Nephron progenitor cell (in vitro differentiated cells): Measurements from ENCODE around the gene BICC1.

Source experiments
- DNase-seq: peaks from one replicate; pipeline ENCODE4 v3.0.0; 2021
- H3K27ac Mint-ChIP-seq: 2 replicates; pipeline ENCODE4 v1.8.0; 2021; ENCODE audit warnings: mild to moderate bottlenecking, moderate library complexity, mixed read lengths
- H3K27me3 Mint-ChIP-seq: 2 replicates; pipeline ENCODE4 v1.8.0; 2021; ENCODE audit warnings: mild to moderate bottlenecking, low read depth, mixed read lengths; ENCODE audit not compliant: poor library complexity
- H3K36me3 Mint-ChIP-seq: 2 replicates; pipeline ENCODE4 v1.8.0; 2021; ENCODE audit warnings: low read depth, mixed read lengths
- H3K4me1 Mint-ChIP-seq: 2 replicates; pipeline ENCODE4 v1.8.0; 2021; ENCODE audit warnings: mixed read lengths
- H3K4me3 Mint-ChIP-seq: 2 replicates; pipeline ENCODE4 v1.8.0; 2021; ENCODE audit warnings: mild to moderate bottlenecking, moderate library complexity, mixed read lengths
- H3K9me3 Mint-ChIP-seq: 2 replicates; pipeline ENCODE4 v1.8.0; 2021; ENCODE audit warnings: mild to moderate bottlenecking, moderate library complexity, mixed read lengths
- TF ChIP-seq, protein P1 (sequence below): fragments of 200-600 bp; sonication (generic); IDR thresholded peaks from 2 replicates; pipeline ENCODE4 v1.5.0; 2021; ENCODE audit warnings: antibody characterized with exemption

Gene BICC1

DNA sequence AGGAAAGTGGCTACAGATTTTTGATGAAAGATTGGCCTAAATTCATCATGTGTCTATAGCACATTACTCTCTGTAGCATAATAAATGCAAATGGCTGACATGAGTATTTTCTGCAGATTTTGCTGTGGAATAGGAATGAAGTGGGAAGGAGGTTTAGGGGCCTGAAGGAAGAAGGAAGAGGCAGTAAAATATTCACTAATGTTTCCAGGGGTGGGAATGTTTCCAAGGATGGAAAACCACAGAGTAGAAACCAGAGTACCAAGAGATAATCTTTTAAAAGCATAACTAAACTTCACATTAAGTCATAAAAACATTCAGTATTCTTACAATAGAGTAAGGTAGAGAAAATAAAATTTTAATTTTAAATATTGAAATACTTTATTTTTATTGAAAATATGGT, 267.8 kb downstream of the BICC1 start:
- H3K9me3 Mint-ChIP-seq: no peaks in the 10 kb centered on the region
- H3K36me3 Mint-ChIP-seq: no peaks in the 10 kb centered on the region
- peaks cover 35% of the 10 kb centered on the region for H3K4me1 Mint-ChIP-seq
- no peak for DNase-seq
- no peak overlapping the region for H3K4me3 Mint-ChIP-seq
- TF ChIP-seq, protein P1, sequence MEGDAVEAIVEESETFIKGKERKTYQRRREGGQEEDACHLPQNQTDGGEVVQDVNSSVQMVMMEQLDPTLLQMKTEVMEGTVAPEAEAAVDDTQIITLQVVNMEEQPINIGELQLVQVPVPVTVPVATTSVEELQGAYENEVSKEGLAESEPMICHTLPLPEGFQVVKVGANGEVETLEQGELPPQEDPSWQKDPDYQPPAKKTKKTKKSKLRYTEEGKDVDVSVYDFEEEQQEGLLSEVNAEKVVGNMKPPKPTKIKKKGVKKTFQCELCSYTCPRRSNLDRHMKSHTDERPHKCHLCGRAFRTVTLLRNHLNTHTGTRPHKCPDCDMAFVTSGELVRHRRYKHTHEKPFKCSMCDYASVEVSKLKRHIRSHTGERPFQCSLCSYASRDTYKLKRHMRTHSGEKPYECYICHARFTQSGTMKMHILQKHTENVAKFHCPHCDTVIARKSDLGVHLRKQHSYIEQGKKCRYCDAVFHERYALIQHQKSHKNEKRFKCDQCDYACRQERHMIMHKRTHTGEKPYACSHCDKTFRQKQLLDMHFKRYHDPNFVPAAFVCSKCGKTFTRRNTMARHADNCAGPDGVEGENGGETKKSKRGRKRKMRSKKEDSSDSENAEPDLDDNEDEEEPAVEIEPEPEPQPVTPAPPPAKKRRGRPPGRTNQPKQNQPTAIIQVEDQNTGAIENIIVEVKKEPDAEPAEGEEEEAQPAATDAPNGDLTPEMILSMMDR: no peak
- no peak overlapping the region for H3K27ac Mint-ChIP-seq
- peaks cover 6% of the 10 kb centered on the region for H3K27me3 Mint-ChIP-seq

DNA sequence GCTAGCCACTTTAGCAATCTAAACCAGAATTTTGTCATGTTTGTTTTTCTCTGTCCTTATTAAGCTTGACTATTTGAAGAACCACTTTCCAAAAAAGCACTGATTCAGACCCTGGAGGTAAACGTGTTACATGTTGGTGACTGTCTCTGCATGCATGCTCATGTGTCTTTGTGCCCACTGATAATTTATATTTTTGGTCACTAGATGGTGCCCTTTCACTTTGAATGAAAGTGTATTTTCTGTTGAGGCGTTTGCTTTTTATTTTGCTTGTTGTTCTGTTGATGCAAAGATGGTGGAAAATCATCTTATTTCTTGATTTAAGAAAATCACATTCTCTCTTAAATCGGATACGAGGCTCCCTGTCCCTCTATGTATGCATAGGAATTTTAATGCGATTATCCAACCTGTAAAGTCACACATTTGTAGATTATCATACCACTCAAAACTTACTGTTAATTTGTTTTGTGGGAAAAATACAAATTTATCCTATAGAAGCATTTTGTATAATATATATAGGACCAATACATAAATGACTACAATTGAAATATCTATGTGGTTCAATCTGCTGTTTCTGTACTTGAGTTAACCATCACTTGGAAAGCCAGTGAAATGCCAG, 269.3 kb downstream of the BICC1 start:
- Mint-ChIP-seq H3K4me3 (no peak overlapping the region), H3K27me3 (peaks cover 7% of the 10 kb centered on the region), H3K36me3 (no peaks in the 10 kb centered on the region), H3K9me3 (no peaks in the 10 kb centered on the region), H3K27ac (no peak overlapping the region), H3K4me1 (peaks cover 35% of the 10 kb centered on the region)
- TF ChIP-seq, protein P1: peak; percentile 65
- peak; percentile 12 for DNase-seq

DNA sequence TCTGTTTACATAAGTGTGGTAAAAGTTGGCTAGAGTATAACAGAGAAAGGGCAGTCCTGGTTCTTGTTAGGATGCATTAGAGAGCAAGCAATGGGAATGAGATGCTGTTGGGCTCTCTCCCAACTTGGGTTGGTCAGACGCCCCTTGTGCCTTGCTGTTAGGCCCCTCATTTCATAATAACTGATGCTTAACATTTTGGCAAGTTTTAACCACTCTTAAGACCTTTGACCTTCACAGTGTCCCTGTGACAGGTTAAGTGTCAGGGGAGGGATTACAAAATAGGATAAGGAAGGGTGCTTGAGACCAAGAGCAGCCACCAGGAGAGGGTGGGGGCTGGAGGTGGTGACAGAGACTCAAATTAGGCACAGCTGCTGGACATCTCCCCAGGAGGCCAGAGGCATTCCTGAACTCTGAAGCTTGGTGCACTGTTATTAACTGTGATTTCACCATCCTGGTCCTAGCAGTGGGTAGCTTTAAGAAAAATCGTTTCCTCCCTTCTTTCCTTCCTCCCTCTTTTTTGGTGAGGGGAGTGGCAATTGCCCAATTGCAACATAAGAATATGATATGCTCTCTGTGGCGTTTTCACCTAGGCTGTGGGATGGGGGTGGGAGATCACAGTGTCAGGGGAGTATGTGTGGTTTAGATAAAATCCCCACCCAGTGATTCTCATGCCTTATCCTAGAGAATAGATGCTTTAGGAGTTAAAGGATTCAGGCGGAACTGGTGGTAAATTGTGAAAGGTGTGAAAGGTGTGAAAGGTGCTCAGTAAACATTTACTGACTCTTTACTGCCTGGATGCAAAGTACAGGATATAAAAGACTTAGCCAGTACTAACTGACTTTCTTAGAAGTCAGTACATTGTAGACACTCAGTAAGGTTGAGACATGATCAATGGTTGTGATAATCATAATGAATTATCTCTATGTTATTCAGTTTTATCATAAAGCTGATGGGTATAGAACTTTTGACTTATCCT, 270.5 kb downstream of the BICC1 start:
- TF ChIP-seq, protein P1: no peak
- DNase-seq: peak; percentile 3
- Mint-ChIP-seq H3K4me3 (no peak overlapping the region), H3K27ac (peak overlapping the region; percentile 13), H3K36me3 (no peaks in the 10 kb centered on the region), H3K9me3 (no peaks in the 10 kb centered on the region), H3K4me1 (peaks cover 35% of the 10 kb centered on the region), H3K27me3 (peaks cover 7% of the 10 kb centered on the region)

DNA sequence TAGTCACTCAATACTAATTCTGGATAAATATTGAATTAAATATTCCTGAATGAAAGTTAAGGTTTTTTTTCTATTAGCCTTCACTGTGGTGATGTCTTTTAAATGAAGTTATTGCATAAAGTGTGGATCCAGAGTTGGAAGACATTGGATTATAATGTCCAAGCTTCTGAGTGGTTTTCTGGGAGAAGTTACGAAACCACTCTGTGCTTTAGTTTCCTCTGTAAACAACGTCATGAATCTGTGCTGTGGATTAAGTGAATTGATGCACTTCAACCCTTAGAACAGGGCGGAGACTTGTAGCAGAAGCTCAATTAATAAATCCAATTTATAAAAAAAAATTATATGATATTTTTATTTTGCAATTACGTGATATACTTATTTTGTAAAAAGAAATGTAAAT, 271.7 kb downstream of the BICC1 start:
- peaks cover 7% of the 10 kb centered on the region for H3K27me3 Mint-ChIP-seq
- H3K4me1 Mint-ChIP-seq: peaks cover 35% of the 10 kb centered on the region
- H3K9me3 Mint-ChIP-seq: no peaks in the 10 kb centered on the region
- DNase-seq: no peak
- H3K27ac Mint-ChIP-seq: no peak overlapping the region
- no peaks in the 10 kb centered on the region for H3K36me3 Mint-ChIP-seq
- TF ChIP-seq, protein P1: no peak
- H3K4me3 Mint-ChIP-seq: no peak overlapping the region

DNA sequence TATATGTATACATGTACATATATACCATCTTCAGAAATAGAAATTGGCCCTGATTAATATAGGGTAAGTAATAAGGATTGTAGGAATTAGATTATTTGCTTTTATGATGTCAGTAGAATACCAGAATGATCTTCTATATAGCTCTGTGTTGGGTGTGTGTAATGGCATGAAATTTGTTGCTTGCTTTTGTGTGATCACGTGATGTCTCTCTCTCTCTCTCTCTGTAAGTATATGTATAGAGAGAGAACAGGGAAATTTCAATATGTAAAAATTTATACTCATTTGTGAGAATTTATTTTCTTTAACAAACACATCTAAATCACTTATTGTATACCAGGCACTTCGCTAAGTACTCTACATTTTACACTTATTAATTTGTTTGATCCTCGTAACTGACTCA, 272.7 kb downstream of the BICC1 start:
- H3K36me3 Mint-ChIP-seq: no peaks in the 10 kb centered on the region
- H3K4me1 Mint-ChIP-seq: peaks cover 29% of the 10 kb centered on the region
- peaks cover 7% of the 10 kb centered on the region for H3K27me3 Mint-ChIP-seq
- no peak for DNase-seq
- no peak overlapping the region for H3K27ac Mint-ChIP-seq
- no peaks in the 10 kb centered on the region for H3K9me3 Mint-ChIP-seq
- no peak overlapping the region for H3K4me3 Mint-ChIP-seq
- TF ChIP-seq, protein P1: no peak
